ENCODE measurements around the gene SHF.

The SHF gene

GRCh38 chr15:45169608-45170480 lies 17.9 kb downstream of the SHF start:
- TF ChIP-seq, protein P1, sequence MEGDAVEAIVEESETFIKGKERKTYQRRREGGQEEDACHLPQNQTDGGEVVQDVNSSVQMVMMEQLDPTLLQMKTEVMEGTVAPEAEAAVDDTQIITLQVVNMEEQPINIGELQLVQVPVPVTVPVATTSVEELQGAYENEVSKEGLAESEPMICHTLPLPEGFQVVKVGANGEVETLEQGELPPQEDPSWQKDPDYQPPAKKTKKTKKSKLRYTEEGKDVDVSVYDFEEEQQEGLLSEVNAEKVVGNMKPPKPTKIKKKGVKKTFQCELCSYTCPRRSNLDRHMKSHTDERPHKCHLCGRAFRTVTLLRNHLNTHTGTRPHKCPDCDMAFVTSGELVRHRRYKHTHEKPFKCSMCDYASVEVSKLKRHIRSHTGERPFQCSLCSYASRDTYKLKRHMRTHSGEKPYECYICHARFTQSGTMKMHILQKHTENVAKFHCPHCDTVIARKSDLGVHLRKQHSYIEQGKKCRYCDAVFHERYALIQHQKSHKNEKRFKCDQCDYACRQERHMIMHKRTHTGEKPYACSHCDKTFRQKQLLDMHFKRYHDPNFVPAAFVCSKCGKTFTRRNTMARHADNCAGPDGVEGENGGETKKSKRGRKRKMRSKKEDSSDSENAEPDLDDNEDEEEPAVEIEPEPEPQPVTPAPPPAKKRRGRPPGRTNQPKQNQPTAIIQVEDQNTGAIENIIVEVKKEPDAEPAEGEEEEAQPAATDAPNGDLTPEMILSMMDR (IDR thresholded peaks at IDR 0.05; ENCODE audit: insufficient read depth, low read length, poor library complexity, severe bottlenecking) = no peak
- H3K4me3 ChIP-seq (replicated peaks; ENCODE audit: low read depth, low read length) = no peak overlapping the region
- H3K27me3 ChIP-seq (replicated peaks; ENCODE audit: control insufficient read depth, insufficient read depth, low read length) = no peaks in the 10 kb centered on the region
- H3K36me3 ChIP-seq (ENCODE audit: control insufficient read depth, insufficient read depth, low read length) = no peaks in the 10 kb centered on the region; the same call in 1 of the 2 replicates
- DNase-seq (ENCODE audit: extremely low read depth, insufficient read length) = no peak

GRCh38 chr15:45168751-45169551 lies 18.8 kb downstream of the SHF start:
- no peaks in the 10 kb centered on the region for H3K27me3 ChIP-seq (replicated peaks; ENCODE audit: control insufficient read depth, insufficient read depth, low read length)
- H3K4me3 ChIP-seq (replicated peaks; ENCODE audit: low read depth, low read length) = no peak overlapping the region
- H3K36me3 ChIP-seq (ENCODE audit: control insufficient read depth, insufficient read depth, low read length) = no peaks in the 10 kb centered on the region; the same call in 1 of the 2 replicates
- TF ChIP-seq, protein P1 (IDR thresholded peaks at IDR 0.05; ENCODE audit: insufficient read depth, low read length, poor library complexity, severe bottlenecking) = no peak
- no peak for DNase-seq (ENCODE audit: extremely low read depth, insufficient read length)

GRCh38 chr15:45168286-45168685 lies 19.5 kb downstream of the SHF start:
- H3K4me3 ChIP-seq (replicated peaks; ENCODE audit: low read depth, low read length) = no peak overlapping the region
- no peaks in the 10 kb centered on the region for H3K27me3 ChIP-seq (replicated peaks; ENCODE audit: control insufficient read depth, insufficient read depth, low read length)
- no peak for DNase-seq (ENCODE audit: extremely low read depth, insufficient read length)
- TF ChIP-seq, protein P1 (IDR thresholded peaks at IDR 0.05; ENCODE audit: insufficient read depth, low read length, poor library complexity, severe bottlenecking) = no peak
- no peaks in the 10 kb centered on the region; the same call in 1 of the 2 replicates for H3K36me3 ChIP-seq (ENCODE audit: control insufficient read depth, insufficient read depth, low read length)

- TF ChIP-seq, protein P1 (IDR thresholded peaks at IDR 0.05; ENCODE audit: insufficient read depth, low read length, poor library complexity, severe bottlenecking) = no peak
These were observed 20.0 kb downstream of the SHF start for GRCh38 chr15:45167631-45168205.

GRCh38 chr15:45166834-45167630 lies 20.7 kb downstream of the SHF start:
- TF ChIP-seq, protein P1 (IDR thresholded peaks at IDR 0.05; ENCODE audit: insufficient read depth, low read length, poor library complexity, severe bottlenecking) = peak; percentile 83
- peak overlapping the region; percentile 76 for H3K4me3 ChIP-seq (replicated peaks; ENCODE audit: low read depth, low read length)
- peak; percentile 87 for DNase-seq (ENCODE audit: extremely low read depth, insufficient read length)
- H3K27me3 ChIP-seq (replicated peaks; ENCODE audit: control insufficient read depth, insufficient read depth, low read length) = no peaks in the 10 kb centered on the region
- no peaks in the 10 kb centered on the region; the same call in 1 of the 2 replicates for H3K36me3 ChIP-seq (ENCODE audit: control insufficient read depth, insufficient read depth, low read length)

More at GRCh38 chr15:45167631-45168205, 20.0 kb downstream of the SHF start:
- no peak for DNase-seq (ENCODE audit: extremely low read depth, insufficient read length)
- Histone ChIP-seq H3K36me3 (ENCODE audit: control insufficient read depth, insufficient read depth, low read length) (no peaks in the 10 kb centered on the region; the same call in 1 of the 2 replicates), H3K27me3 (replicated peaks; ENCODE audit: control insufficient read depth, insufficient read depth, low read length) (no peaks in the 10 kb centered on the region), H3K4me3 (replicated peaks; ENCODE audit: low read depth, low read length) (peak overlapping the region; percentile 76; the same call in 1 of the 2 replicates)

Data from GM06990 (cell line).